T-helper 1 cell treated with Interleukin-12 subunit alpha and Interleukin-12 subunit beta and Interleukin-4 antibody, amounts not matched to agents 30 ng/mL and 1 ng/mL, for 36 hours (primary cell): ENCODE measurements around the gene NTRK2. TPM values are rescaled to one million over a fixed set of nuclear protein-coding genes. Genes with fewer than 3 reads are reported as not detected.

Experiments
- intact Hi-C: fragments of 100-400 bp; cut with micrococcal nuclease; formaldehyde crosslinking; loops from one replicate; pipeline ENCODE4 v1.15.1; 2024
- total RNA-seq: library from RNA; stranded (reverse); gene quantifications from 2 replicates; pipeline ENCODE4 v1.2.3, GENCODE V29; 2022

The NTRK2 gene
- total RNA-seq, 1 donor from 2014 or later, result 1.5 TPM

- intact Hi-C loops, result no loop called here
These were observed 105.6 kb downstream of the NTRK2 start for GRCh38 chr9:84775056-84775643.

- intact Hi-C loops, result no loop called here
These were observed 109.0 kb downstream of the NTRK2 start for GRCh38 chr9:84778570-84778969.

- intact Hi-C loops, result no loop called here
These were observed 110.4 kb downstream of the NTRK2 start for GRCh38 chr9:84779883-84780282.

GRCh38 chr9:84780385-84780784, 110.9 kb downstream of the NTRK2 start:
- intact Hi-C loops, result no loop called here

- intact Hi-C loops, result loop anchor here (1.0 kb wide), 4 partner anchors 84 to 384 kb away; no protein-coding TSS in a partner anchor
These were observed 111.9 kb downstream of the NTRK2 start for GRCh38 chr9:84781458-84781857.

GRCh38 chr9:84781931-84782866, 112.7 kb downstream of the NTRK2 start:
- intact Hi-C loops, result loop anchor here (1.0 kb wide), 4 partner anchors 85 to 385 kb away; no protein-coding TSS in a partner anchor

GRCh38 chr9:84785792-84786547, 116.4 kb downstream of the NTRK2 start:
- intact Hi-C loops, result no loop called here

- intact Hi-C loops, result no loop called here
These were observed 119.4 kb downstream of the NTRK2 start for GRCh38 chr9:84788803-84789462.

- intact Hi-C loops, result no loop called here
These were observed 119.9 kb downstream of the NTRK2 start for GRCh38 chr9:84789463-84789830.

- intact Hi-C loops, result loop anchor here (2.0 kb wide), 1 partner anchor 75 kb away; no protein-coding TSS in a partner anchor
These were observed 122.1 kb downstream of the NTRK2 start for GRCh38 chr9:84791643-84792042.

- intact Hi-C loops, result loop anchor here (2.0 kb wide), 1 partner anchor 74 kb away; no protein-coding TSS in a partner anchor
These were observed 123.7 kb downstream of the NTRK2 start for GRCh38 chr9:84793251-84793650.

GRCh38 chr9:84794981-84795637, 125.6 kb downstream of the NTRK2 start:
- intact Hi-C loops, result no loop called here

- intact Hi-C loops, result no loop called here
These were observed 126.9 kb downstream of the NTRK2 start for GRCh38 chr9:84796404-84796803.

GRCh38 chr9:84799251-84799650, 129.7 kb downstream of the NTRK2 start:
- intact Hi-C loops, result no loop called here

GRCh38 chr9:84804951-84805694, 135.6 kb downstream of the NTRK2 start:
- intact Hi-C loops, result no loop called here

- intact Hi-C loops, result no loop called here
These were observed 137.9 kb downstream of the NTRK2 start for GRCh38 chr9:84807431-84807830.

GRCh38 chr9:84807870-84808390, 138.4 kb downstream of the NTRK2 start:
- intact Hi-C loops, result no loop called here

GRCh38 chr9:84808416-84808815, 138.9 kb downstream of the NTRK2 start:
- intact Hi-C loops, result no loop called here

- intact Hi-C loops, result no loop called here
These were observed 141.7 kb downstream of the NTRK2 start for GRCh38 chr9:84811072-84811750.
